Adrenal gland (tissue), 12 donors: ENCODE results near the gene PAEP. TPM values are rescaled to one million over a fixed set of nuclear protein-coding genes. Genes with fewer than 3 reads are reported as not detected.

Source experiments
- DNase-seq, 7 donors: peaks; one replicate each; pipeline ENCODE4 v3.0.0-alpha.2; 2019 to 2020
- H3K27ac ChIP-seq, 5 donors: fragments of 200-600 bp; sonication (generic) in 4 of 5; 1 replicate in 3 of 5; 2 replicates in 2 of 5; pipeline versions ENCODE4 v1.5.1 to v1.8.0; 2016 to 2020; ENCODE audit warnings: mild to moderate bottlenecking in 1 of 5
- H3K27me3 ChIP-seq: fragments of 200-600 bp; 2 replicates; pipeline ENCODE4 v1.8.0; 2021
- H3K36me3 ChIP-seq, 2 donors: fragments of 200-600 bp; replicated peaks in 1 of 2; 1 replicate in 1 of 2; 2 replicates in 1 of 2; pipeline versions ENCODE4 v1.5.1 to v1.8.0; 2018 to 2022
- H3K4me1 ChIP-seq, 2 donors: fragments of 200-600 bp; replicated peaks in 1 of 2; 1 replicate in 1 of 2; 2 replicates in 1 of 2; pipeline versions ENCODE4 v1.5.1 to v1.8.0; 2018 to 2021
- H3K4me3 ChIP-seq, 4 donors: fragments of 200-600 bp; sonication (generic) in 3 of 4; one replicate each; pipeline ENCODE4 v1.5.1; 2016 to 2018
- H3K9me3 ChIP-seq, 3 donors: fragments of 200-600 bp; sonication (generic) in 1 of 3; replicated peaks in 1 of 3; 1 replicate in 2 of 3; 2 replicates in 1 of 3; pipeline versions ENCODE4 v1.5.1 to v1.8.0; 2016 to 2021
- CTCF ChIP-seq, 6 experiments: fragments of 450-650 bp in 4 of 6; fragments of 200-600 bp in 2 of 6; sonication (generic) in 1 of 6; IDR thresholded peaks; 1 replicate in 5 of 6; 2 replicates in 1 of 6; pipeline versions ENCODE4 v1.5.1 to v1.8.0; 2016 to 2021; ENCODE audit warnings: antibody characterized with exemption in 6 of 6, mild to moderate bottlenecking in 2 of 6, moderate library complexity in 1 of 6
- POLR2A ChIP-seq, 2 donors: fragments of 450-650 bp; IDR thresholded peaks; one replicate each; pipeline ENCODE4 v1.6.1; 2017; ENCODE audit warnings: antibody characterized with exemption in 2 of 2, mild to moderate bottlenecking in 2 of 2, moderate library complexity in 1 of 2
- WGBS, 4 donors: extraction: QIAGEN DNeasy Blood & Tissue Kit in 2 of 4; methylation state at CpG; one replicate each; pipeline versions ENCODE4 v1.1.5 to v1.1.7; 2013 to 2017; 5-methylcytosine and 5-hydroxymethylcytosine counted together
- intact Hi-C, 2 donors: fragments of 100-400 bp; cut with DNase I; formaldehyde crosslinking; loops; one replicate each; pipeline versions ENCODE4 v1.14.1 to v1.15.0; 2022 to 2023
- polyA plus RNA-seq, 3 donors: library from polyadenylated mRNA; stranded (reverse); fragments of 200-250 nt in 2 of 3; fragments of 350-450 nt in 1 of 3; fragmentation: Illumina TruSeq in 1 of 3; extraction: RNeasy Lipid Tissue Mini Kit (QIAGEN cat#74804) in 1 of 3; gene quantifications; one replicate each; pipeline ENCODE4 v1.2.3, GENCODE V29; 2013 to 2014
- total RNA-seq, 9 donors: library from RNA; depleted of rRNA in 4 of 9; stranded (reverse); fragments of >200 nt in 4 of 9; fragments of 120-200 nt in 1 of 9; fragmentation: NEBNext Ultra II Directional in 1 of 9; extraction: Animal tissue kit (Norgen Biotek cat#: 25700) in 1 of 9; gene quantifications; one replicate each; pipeline versions ENCODE4 v1.1.0 to v1.2.4, GENCODE V29; 2013 to 2023
- donor health status: healthy with polysubstance abuse.
- donor health status: Bipolar disorder and iron deficiency.
- donor health status: DM: yes; HTN: yes; CAD: no.
- donor health status: DM: no; HTN: no; CAD: no.
- donor health status: DM: no; HTN: no; CAD: no.
- donor health status: DM: yes; HTN: yes; CAD: no.

Gene PAEP
- total and polyA plus RNA-seq, 12 donors = 0.17 TPM; not detected in 11

DNA sequence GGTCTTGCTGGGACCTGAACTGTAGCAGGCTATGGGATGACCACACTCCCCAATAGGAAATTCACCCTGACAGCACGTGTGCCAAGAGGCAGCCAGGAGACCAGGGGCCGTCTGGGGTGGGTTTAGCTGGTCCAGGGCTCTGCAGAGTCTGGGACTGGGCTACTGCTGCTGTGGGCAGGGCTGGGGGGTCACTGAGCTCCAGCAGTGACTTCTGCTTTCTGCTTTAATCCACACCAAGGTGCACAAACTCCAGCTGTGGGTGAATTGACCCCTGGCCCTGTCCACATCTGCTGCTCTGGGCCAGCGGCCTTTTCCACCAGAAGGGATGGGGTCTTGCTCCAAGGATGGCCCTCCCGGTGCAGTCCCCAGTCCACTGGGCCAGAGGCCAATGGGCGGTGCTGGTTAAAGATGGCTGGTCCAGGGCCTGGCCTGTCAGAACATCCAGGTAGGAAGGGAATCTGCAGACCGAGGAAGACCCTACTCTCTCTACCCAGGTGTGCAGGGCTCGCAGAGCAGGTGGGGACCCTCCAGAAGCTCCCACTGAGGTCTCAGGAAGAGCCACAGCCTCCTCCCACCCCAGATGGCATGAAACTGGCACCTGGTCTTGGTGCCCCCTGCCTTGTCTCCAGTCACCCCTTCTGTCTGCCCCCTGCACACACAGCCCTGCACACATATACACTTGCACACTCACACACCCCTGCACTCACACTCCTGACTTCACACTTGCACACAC is 49.8 kb downstream of the PAEP start:
- intact Hi-C loops = no loop called here
- TF ChIP-seq CTCF (IDR thresholded peaks at IDR 0.05) (no peak), POLR2A (IDR thresholded peaks at IDR 0.05) (no peak)
- Histone ChIP-seq H3K4me3 (no peak overlapping the region), H3K27ac (no peak overlapping the region), H3K9me3 (no peaks in the 10 kb centered on the region), H3K27me3 (no peaks in the 10 kb centered on the region), H3K4me1 (no peaks in the 10 kb centered on the region), H3K36me3 (no peaks in the 10 kb centered on the region)
- DNase-seq = peak in 1 of 7 donors; percentile 13
- 73 to 100% (median 87%) methylated on average over 4 to 7 of the region's 7 CpGs for WGBS, 4 donors

DNA sequence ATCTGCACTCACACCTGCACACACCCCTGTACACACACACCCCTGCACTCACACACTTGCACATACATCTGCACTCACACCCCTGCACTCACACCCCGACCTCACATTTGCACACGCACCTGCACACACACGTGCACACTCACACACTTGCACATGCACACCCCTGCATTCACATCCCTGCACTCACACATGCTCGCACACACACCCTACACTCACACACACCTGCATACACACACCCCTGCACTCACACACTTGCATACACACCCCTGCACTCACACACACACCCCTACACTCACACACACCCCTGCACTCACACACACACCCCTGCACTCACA is 50.3 kb downstream of the PAEP start:
- intact Hi-C loops = no loop called here
- no peak for TF ChIP-seq POLR2A (IDR thresholded peaks at IDR 0.05)
- no peak for TF ChIP-seq CTCF (IDR thresholded peaks at IDR 0.05)
- H3K27me3 ChIP-seq = no peaks in the 10 kb centered on the region

DNA sequence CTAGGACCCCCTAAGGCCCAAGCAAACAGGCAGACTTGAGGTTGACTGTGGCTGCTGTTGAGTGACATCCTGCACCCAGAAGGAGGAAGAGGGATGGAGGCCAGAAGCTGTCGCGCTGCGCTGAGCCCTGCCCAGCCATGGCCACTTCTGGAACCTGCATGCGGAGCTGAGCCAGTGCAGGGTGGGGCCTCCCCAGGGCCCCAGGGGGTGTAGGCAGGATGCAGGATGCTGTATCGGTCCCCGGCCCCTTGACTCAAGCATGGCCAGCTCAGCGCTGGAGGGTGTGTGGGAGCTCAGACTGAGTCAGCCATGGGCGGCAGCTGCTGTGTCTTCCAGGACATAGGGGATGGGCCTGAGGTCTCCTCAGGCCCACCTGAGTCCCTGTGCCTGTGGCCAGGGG is 50.9 kb downstream of the PAEP start:
- H3K4me3 ChIP-seq = no peak overlapping the region
- H3K4me1 ChIP-seq = no peaks in the 10 kb centered on the region
- H3K27ac ChIP-seq = no peak overlapping the region
- no peaks in the 10 kb centered on the region for H3K9me3 ChIP-seq
- peak in 1 of 7 donors; percentile 7 for DNase-seq
- WGBS, 4 donors = 75 to 92% (median 89%) methylated on average over 4 to 8 of the region's 8 CpGs
- intact Hi-C loops = no loop called here
- H3K36me3 ChIP-seq = no peaks in the 10 kb centered on the region
- TF ChIP-seq CTCF (IDR thresholded peaks at IDR 0.05) = no peak
- TF ChIP-seq POLR2A (IDR thresholded peaks at IDR 0.05) = no peak
- H3K27me3 ChIP-seq = no peaks in the 10 kb centered on the region

More for the DNA sequence above, 50.3 kb downstream of the PAEP start:
- Histone ChIP-seq H3K4me3 (no peak overlapping the region), H3K4me1 (no peaks in the 10 kb centered on the region), H3K27ac (no peak overlapping the region), H3K9me3 (no peaks in the 10 kb centered on the region), H3K36me3 (no peaks in the 10 kb centered on the region)
- no peak for DNase-seq
- WGBS, 4 donors = 13 to 24% (median 15%) methylated on average over 4 of the region's 4 CpGs

DNA sequence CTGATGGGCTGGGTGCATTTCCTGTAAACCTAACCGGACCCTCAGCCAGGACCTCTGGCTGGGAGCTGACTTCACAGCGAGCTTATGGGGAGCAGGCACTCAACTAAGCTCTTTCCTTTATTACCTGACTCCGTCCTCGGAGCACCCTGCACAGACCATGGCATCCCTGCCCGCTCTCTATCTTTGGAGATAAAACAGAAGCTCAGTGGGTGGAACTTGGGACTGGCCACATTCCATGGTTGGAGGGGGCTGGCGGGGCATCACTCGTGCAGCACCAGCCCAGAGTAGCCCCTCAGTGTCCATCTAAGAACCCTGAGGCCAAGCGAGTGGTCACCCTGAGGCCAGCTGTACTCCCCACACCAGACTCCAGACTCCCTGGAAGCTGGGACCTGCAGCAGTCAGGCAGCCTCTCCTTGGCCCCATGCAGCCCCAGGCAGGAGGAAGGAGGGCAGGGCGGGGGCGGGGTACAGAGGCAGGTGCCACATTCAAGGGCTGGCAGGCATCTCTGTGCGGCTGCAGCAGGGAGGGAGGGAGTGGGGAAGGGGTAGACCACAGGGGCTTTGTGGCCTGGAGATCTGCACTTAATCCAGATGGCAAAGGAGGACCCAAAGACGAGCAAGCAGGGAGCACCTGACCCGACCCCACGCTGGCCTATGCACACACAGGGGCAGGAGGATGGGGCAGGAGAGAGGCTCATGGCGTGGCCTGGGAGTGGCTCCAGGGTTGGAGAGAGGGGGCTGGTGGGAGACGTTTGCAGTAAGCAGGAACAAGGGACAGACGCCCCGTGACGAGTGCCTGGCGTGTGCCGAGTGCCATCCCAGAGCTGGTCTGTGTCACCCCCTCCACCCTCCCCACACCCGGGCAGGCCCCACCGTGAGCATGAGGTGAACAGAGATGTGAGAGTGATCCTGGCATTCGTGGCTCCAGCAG is 51.7 kb downstream of the PAEP start:
- no peaks in the 10 kb centered on the region for H3K36me3 ChIP-seq
- TF ChIP-seq CTCF (IDR thresholded peaks at IDR 0.05) = no peak
- TF ChIP-seq POLR2A (IDR thresholded peaks at IDR 0.05) = no peak
- no peaks in the 10 kb centered on the region for H3K9me3 ChIP-seq
- H3K4me3 ChIP-seq = no peak overlapping the region
- H3K4me1 ChIP-seq = no peaks in the 10 kb centered on the region
- H3K27me3 ChIP-seq = no peaks in the 10 kb centered on the region
- intact Hi-C loops = no loop called here
- H3K27ac ChIP-seq = no peak overlapping the region
- WGBS, 4 donors = 75 to 82% (median 78%) methylated on average over 19 to 24 of the region's 24 CpGs
- DNase-seq = peak in 1 of 7 donors; percentile 31
